DOHH2 (cell line): ENCODE data around the gene EPB41L5.

Experiments used
- H3F3A ChIP-seq: fragments of 200-600 bp; sonication (generic), shearing (Covaris generic); 2 replicates; pipeline ENCODE4 v1.6.0; 2016; ENCODE audit warnings: antibody characterized with exemption, mild to moderate bottlenecking; ENCODE audit not compliant: control insufficient read depth, insufficient read depth
- H3K27ac ChIP-seq: fragments of 200-600 bp; sonication (generic); 2 replicates; pipeline ENCODE4 v1.5.1; 2014; ENCODE audit warnings: low read depth, mild to moderate bottlenecking, low read length, moderate library complexity
- H3K27me3 ChIP-seq: fragments of 200-600 bp; sonication (generic); 2 replicates; pipeline ENCODE4 v1.6.1; 2014; ENCODE audit warnings: mild to moderate bottlenecking, low read length, mixed read lengths; ENCODE audit not compliant: control insufficient read depth
- H3K36me3 ChIP-seq: fragments of 200-600 bp; sonication (generic); 2 replicates; pipeline ENCODE4 v1.6.1; 2014; ENCODE audit warnings: mild to moderate bottlenecking, low read length, moderate library complexity, mixed read lengths; ENCODE audit not compliant: control insufficient read depth
- H3K4me1 ChIP-seq: fragments of 200-600 bp; sonication (generic); 2 replicates; pipeline ENCODE4 v1.6.1; 2014; ENCODE audit warnings: mild to moderate bottlenecking, low read length, mixed read lengths; ENCODE audit not compliant: control insufficient read depth
- H3K4me2 ChIP-seq: fragments of 200-600 bp; sonication (generic); 2 replicates; pipeline ENCODE4 v1.6.0; 2014; ENCODE audit warnings: mild to moderate bottlenecking, low read length, moderate library complexity
- H3K4me3 ChIP-seq: fragments of 200-600 bp; sonication (generic); 2 replicates; pipeline ENCODE4 v1.5.1; 2014; ENCODE audit warnings: mild to moderate bottlenecking, low read length, mixed read lengths
- H3K79me2 ChIP-seq: fragments of 200-600 bp; sonication (generic); 2 replicates; pipeline ENCODE4 v1.6.1; 2014; ENCODE audit warnings: mild to moderate bottlenecking, low read length, mixed read lengths; ENCODE audit not compliant: control insufficient read depth
- H3K9me2 ChIP-seq: fragments of 200-600 bp; sonication (generic); replicated peaks from 2 replicates; pipeline ENCODE4 v1.6.1; 2014; ENCODE audit warnings: mild to moderate bottlenecking, low read length, mixed read lengths; ENCODE audit not compliant: control insufficient read depth
- H3K9me3 ChIP-seq: fragments of 200-600 bp; sonication (generic); 2 replicates; pipeline ENCODE4 v1.6.1; 2014; ENCODE audit warnings: antibody characterized with exemption, low read length, mixed read lengths; ENCODE audit not compliant: control insufficient read depth, insufficient read depth
- H4K20me1 ChIP-seq: fragments of 200-600 bp; sonication (generic); 2 replicates; pipeline ENCODE4 v1.6.0; 2014; ENCODE audit warnings: low read depth, mild to moderate bottlenecking, antibody characterized with exemption, low read length, moderate library complexity; ENCODE audit not compliant: control insufficient read depth, insufficient read depth
- CTCF ChIP-seq: fragments of 200-600 bp; sonication (generic); IDR thresholded peaks from one replicate; pipeline ENCODE4 v1.5.1; 2014; ENCODE audit warnings: antibody characterized with exemption, mild to moderate bottlenecking, low read depth, low read length; ENCODE audit not compliant: poor library complexity, severe bottlenecking
- EZH2phosphoT487 ChIP-seq: fragments of 200-600 bp; sonication (generic); IDR thresholded peaks from 2 replicates; pipeline ENCODE4 v1.6.1; 2017; ENCODE audit warnings: borderline replicate concordance, mild to moderate bottlenecking, antibody characterized with exemption, low read length, moderate library complexity, mixed read lengths

The EPB41L5 gene

GRCh38 chr2:120094795-120095194 lies 81.9 kb downstream of the EPB41L5 start:
- Histone ChIP-seq H3K27me3 (no peaks in the 10 kb centered on the region), H3K79me2 (no peaks in the 10 kb centered on the region), H3K36me3 (no peaks in the 10 kb centered on the region), H3K9me2 (no peaks in the 10 kb centered on the region), H3K4me2 (no peak overlapping the region), H3K4me1 (no peaks in the 10 kb centered on the region), H3K9me3 (no peaks in the 10 kb centered on the region), H3K4me3 (no peak overlapping the region), H3K27ac (no peak overlapping the region), H4K20me1 (no peaks in the 10 kb centered on the region), H3F3A (no peaks in the 10 kb centered on the region)
- no peak for TF ChIP-seq CTCF
- no peak for TF ChIP-seq EZH2phosphoT487

- H3F3A ChIP-seq: no peaks in the 10 kb centered on the region
- no peaks in the 10 kb centered on the region for H3K27me3 ChIP-seq
- H4K20me1 ChIP-seq: no peaks in the 10 kb centered on the region
- H3K9me3 ChIP-seq: no peaks in the 10 kb centered on the region
- no peaks in the 10 kb centered on the region for H3K4me1 ChIP-seq
- no peak overlapping the region for H3K4me3 ChIP-seq
- H3K4me2 ChIP-seq: no peak overlapping the region
- H3K9me2 ChIP-seq: no peaks in the 10 kb centered on the region
- no peaks in the 10 kb centered on the region for H3K36me3 ChIP-seq
- TF ChIP-seq CTCF (no peak), EZH2phosphoT487 (no peak)
- H3K27ac ChIP-seq: no peak overlapping the region
- H3K79me2 ChIP-seq: no peaks in the 10 kb centered on the region
Measured at GRCh38 chr2:120100627-120101026, 87.8 kb downstream of the EPB41L5 start.

- Histone ChIP-seq H3F3A (no peaks in the 10 kb centered on the region), H4K20me1 (no peaks in the 10 kb centered on the region), H3K27ac (no peak overlapping the region), H3K27me3 (no peaks in the 10 kb centered on the region), H3K9me2 (no peaks in the 10 kb centered on the region), H3K79me2 (no peaks in the 10 kb centered on the region), H3K4me1 (peaks cover 4% of the 10 kb centered on the region), H3K4me3 (no peak overlapping the region), H3K9me3 (no peaks in the 10 kb centered on the region), H3K4me2 (no peak overlapping the region), H3K36me3 (no peaks in the 10 kb centered on the region)
- no peak for TF ChIP-seq CTCF
- no peak for TF ChIP-seq EZH2phosphoT487
Measured at GRCh38 chr2:120103723-120104467, 91.0 kb downstream of the EPB41L5 start.
